Tibial artery (tissue), 4 donors: ENCODE measurements around the gene MED1.

Experiments
- DNase-seq, 2 donors: peaks; one replicate each; pipeline ENCODE4 v3.0.0-alpha.2; 2019
- H3K27ac ChIP-seq, 2 donors: fragments of 200-600 bp; sonication (generic) in 1 of 2; 1 replicate in 1 of 2; 2 replicates in 1 of 2; pipeline ENCODE4 v1.5.1; 2018 to 2019; ENCODE audit warnings: mild to moderate bottlenecking in 1 of 2
- H3K27me3 ChIP-seq, 2 donors: fragments of 200-600 bp; sonication (generic) in 1 of 2; one replicate each; pipeline versions ENCODE4 v1.5.1 to v1.6.0; 2016 to 2019
- H3K36me3 ChIP-seq, 3 donors: fragments of 200-600 bp; sonication (generic) in 2 of 3; one replicate each; pipeline ENCODE4 v1.5.1; 2016 to 2019; ENCODE audit warnings: mild to moderate bottlenecking in 2 of 3
- H3K4me1 ChIP-seq, 4 donors: fragments of 200-600 bp; sonication (generic) in 2 of 4; 1 replicate in 3 of 4; 2 replicates in 1 of 4; pipeline ENCODE4 v1.5.1; 2016 to 2019
- H3K4me3 ChIP-seq, 2 donors: fragments of 200-600 bp; sonication (generic) in 1 of 2; 1 replicate in 1 of 2; 2 replicates in 1 of 2; pipeline ENCODE4 v1.5.1; 2018 to 2019; ENCODE audit warnings: mild to moderate bottlenecking in 2 of 2
- H3K9me3 ChIP-seq, 3 donors: fragments of 200-600 bp; sonication (generic) in 1 of 3; one replicate each; pipeline ENCODE4 v1.5.1; 2016 to 2019
- intact Hi-C: fragments of 100-400 bp; cut with DNase I; formaldehyde crosslinking; loops from one replicate; pipeline ENCODE4 v1.15.0; 2023; ENCODE audit warnings: low total_unique reads
- TF ChIP-seq, protein P1 (sequence below), 2 experiments: fragments of 200-600 bp in 1 of 2; fragments of 450-650 bp in 1 of 2; IDR thresholded peaks; one replicate each; pipeline ENCODE4 v1.5.1; 2017 to 2019; ENCODE audit warnings: antibody characterized with exemption in 2 of 2, mild to moderate bottlenecking in 1 of 2, moderate library complexity in 1 of 2

The MED1 gene

DNA sequence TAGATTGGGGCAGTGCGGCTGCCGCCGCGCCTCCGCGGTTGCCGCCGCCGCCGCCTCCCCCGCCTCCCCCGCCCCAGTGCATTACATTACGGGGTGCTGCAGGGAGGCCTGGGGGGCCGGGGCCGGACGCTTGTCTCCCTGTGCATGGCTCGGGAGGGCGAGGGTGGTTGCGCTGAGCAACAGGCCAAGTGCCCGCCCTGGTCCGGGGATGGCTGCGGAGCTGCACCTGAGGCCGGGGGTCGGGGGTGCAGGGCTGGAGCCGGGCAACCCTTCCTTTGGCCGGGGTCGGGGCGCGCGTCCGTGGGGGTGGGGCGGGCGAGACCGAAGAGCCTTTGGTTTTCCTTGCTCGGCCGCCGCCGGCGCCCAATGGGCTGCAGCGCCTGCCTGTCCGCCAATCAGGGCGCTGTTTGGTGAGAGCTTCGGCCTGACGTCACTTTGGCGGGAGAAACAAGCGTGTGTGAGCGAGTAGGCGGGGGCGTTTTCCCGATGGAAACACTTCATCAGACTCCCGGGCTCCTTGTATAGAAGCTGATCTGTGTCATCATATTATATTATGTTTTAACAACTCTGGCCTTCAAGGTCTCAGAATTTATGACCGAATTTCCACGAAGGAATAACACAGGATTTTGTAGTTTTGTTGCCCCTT, 48.7 kb downstream of the MED1 start:
- Histone ChIP-seq H3K4me1 (peaks cover 0 to 35% (median 15%) of the 10 kb centered on the region in 4 donors), H3K27me3 (no peaks in the 10 kb centered on the region), H3K36me3 (peaks cover 0 to 23% (median 3%) of the 10 kb centered on the region in 3 donors), H3K27ac (peak overlapping the region; percentile 90 to 97), H3K9me3 (no peaks in the 10 kb centered on the region), H3K4me3 (peak overlapping the region; percentile 85)
- intact Hi-C loops = loop anchor here (10.0 kb wide), 2 partner anchors 52 to 148 kb away; partner anchors contain the start of gene MED1
- peak; percentile 94 for DNase-seq
- TF ChIP-seq, protein P1, sequence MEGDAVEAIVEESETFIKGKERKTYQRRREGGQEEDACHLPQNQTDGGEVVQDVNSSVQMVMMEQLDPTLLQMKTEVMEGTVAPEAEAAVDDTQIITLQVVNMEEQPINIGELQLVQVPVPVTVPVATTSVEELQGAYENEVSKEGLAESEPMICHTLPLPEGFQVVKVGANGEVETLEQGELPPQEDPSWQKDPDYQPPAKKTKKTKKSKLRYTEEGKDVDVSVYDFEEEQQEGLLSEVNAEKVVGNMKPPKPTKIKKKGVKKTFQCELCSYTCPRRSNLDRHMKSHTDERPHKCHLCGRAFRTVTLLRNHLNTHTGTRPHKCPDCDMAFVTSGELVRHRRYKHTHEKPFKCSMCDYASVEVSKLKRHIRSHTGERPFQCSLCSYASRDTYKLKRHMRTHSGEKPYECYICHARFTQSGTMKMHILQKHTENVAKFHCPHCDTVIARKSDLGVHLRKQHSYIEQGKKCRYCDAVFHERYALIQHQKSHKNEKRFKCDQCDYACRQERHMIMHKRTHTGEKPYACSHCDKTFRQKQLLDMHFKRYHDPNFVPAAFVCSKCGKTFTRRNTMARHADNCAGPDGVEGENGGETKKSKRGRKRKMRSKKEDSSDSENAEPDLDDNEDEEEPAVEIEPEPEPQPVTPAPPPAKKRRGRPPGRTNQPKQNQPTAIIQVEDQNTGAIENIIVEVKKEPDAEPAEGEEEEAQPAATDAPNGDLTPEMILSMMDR (IDR thresholded peaks at IDR 0.05) = no peak

DNA sequence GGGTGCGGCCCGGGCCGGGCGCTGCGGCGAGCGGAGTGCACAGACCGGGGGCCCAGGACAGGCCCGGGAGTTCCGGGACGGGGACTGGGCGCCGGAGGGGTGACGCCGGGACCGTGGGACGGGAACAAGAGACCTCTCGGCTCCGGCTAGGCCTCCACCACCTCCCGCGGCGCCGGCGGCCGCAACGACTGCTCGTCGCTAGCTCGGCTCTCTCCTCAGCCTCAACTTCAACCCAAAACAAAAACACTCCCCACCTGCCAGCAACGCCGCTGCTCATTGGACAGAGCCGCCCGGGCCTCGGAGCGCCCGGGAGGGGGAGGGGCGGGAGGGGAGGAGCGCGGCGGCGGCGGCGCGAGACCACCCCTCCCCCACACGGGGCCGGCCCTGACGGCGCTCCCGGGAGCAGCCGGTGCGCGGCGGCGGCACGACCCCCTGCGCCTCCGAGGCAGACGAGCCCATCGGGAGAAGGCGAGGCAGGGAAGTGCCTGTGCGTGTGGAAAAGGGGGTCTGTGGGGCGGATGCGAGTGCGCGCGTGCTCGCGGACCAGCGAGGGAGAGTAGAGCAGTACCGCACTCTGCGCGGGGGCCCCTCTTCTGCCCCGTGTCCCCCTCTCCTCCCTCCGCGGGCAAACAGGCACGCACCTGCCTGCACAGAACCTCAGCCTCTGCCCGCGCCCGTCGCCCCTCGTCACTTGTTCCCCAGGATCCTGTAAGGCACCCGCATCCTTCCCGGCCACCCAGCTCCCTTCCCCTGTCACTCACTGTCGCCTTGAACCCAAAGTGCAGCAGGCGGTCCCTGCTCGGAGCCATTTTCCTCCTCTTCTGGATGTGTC, 49.4 kb downstream of the MED1 start, which contains the start of gene FBXL20:
Gene FBXL20 (minus strand): TSS at position 215 of the 832 bp plus-strand sequence. CDS start 224 bp downstream, outside the sequence.
- no peaks in the 10 kb centered on the region for H3K9me3 ChIP-seq
- H3K36me3 ChIP-seq = peaks cover 0 to 15% (median 0%) of the 10 kb centered on the region in 3 donors
- TF ChIP-seq, protein P1 (IDR thresholded peaks at IDR 0.05) = no peak
- DNase-seq = peak; percentile 95 to 96
- peak within 1 kb of the TSS; percentile 85 for H3K4me3 ChIP-seq
- peak within 1 kb of the TSS; percentile 90 to 97 for H3K27ac ChIP-seq
- intact Hi-C loops = loop anchor here (10.0 kb wide), 2 partner anchors 53 to 147 kb away; partner anchors contain the start of gene MED1
- no peaks in the 10 kb centered on the region for H3K27me3 ChIP-seq
- H3K4me1 ChIP-seq = peaks cover 0 to 35% (median 15%) of the 10 kb centered on the region in 4 donors

DNA sequence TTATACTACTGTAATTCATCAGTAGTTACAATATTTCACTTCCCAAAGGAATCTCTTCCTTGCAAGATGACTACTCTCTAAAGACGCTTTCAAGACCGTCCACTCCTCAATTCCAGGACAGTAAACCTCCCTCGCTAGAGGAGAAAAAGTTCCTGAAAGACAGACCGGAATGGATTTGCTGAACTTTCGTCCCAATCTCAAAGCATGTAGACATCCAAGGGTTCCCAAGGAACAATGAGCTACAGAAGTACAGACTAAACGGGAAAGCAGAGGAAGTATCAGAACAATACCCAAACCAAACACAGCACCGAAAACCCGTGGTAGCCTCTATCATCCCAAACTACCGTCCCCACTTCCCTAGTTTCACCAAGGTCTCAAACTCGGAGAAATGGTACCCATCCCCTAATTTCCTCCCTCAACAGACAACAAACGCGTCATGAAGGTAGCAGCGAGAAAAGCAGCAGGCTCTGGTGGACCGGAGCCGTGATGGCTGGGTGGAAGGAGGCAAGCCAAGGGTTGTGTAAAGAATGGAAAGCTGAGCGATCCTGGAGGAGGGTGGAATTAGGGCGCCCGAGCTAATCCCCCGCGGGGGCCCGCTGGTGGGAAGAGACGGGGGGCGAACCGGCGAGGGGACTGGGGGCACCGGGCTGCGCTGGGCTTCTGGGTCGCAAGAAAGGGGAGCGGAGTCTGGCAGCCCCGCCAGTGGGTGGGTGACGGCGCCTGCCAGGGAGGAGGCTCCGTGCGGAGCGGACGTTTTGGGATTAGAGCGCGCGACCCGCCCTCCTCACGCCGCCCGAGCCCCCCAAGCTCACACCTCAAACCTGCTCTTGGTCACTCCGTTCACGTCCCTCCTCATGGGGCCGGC, 50.3 kb downstream of the MED1 start:
- Histone ChIP-seq H3K27me3 (no peaks in the 10 kb centered on the region), H3K4me3 (peak overlapping the region; percentile 85), H3K27ac (peak overlapping the region; percentile 90 to 97), H3K36me3 (peaks cover 0 to 8% (median 0%) of the 10 kb centered on the region in 3 donors), H3K4me1 (peaks cover 0 to 35% (median 16%) of the 10 kb centered on the region in 4 donors), H3K9me3 (no peaks in the 10 kb centered on the region)
- TF ChIP-seq, protein P1 (IDR thresholded peaks at IDR 0.05) = no peak
- peak; percentile 26 to 70 for DNase-seq
- intact Hi-C loops = loop anchor here (10.0 kb wide), 2 partner anchors 54 to 146 kb away; partner anchors contain the start of gene MED1

DNA sequence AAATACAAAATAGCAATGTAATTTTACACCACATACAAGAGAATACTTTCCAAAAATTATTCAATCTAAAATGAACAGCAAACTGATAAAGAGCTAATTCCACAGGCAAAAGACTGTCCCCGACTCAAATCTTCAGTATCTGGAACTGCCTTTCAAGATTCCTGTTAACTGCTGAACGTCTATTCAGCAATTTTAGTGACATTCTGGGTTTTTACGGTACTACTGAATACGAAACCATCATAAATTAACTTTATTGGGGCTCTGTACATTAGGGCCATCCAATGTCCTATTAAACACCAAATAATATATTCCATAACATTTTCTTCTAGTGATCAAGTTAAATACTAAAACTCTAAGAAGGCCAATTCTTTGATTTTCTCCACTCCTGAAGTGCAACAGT, 51.3 kb downstream of the MED1 start:
- Histone ChIP-seq H3K9me3 (no peaks in the 10 kb centered on the region), H3K4me3 (peak overlapping the region; percentile 85), H3K4me1 (peaks cover 0 to 35% (median 21%) of the 10 kb centered on the region in 4 donors), H3K36me3 (no peaks in the 10 kb centered on the region), H3K27ac (peak overlapping the region in 1 of 2 donors; percentile 97), H3K27me3 (no peaks in the 10 kb centered on the region)
- intact Hi-C loops = loop anchor here (10.0 kb wide), 2 partner anchors 55 to 145 kb away; partner anchors contain the start of gene MED1
- no peak for DNase-seq
- TF ChIP-seq, protein P1 (IDR thresholded peaks at IDR 0.05) = no peak

DNA sequence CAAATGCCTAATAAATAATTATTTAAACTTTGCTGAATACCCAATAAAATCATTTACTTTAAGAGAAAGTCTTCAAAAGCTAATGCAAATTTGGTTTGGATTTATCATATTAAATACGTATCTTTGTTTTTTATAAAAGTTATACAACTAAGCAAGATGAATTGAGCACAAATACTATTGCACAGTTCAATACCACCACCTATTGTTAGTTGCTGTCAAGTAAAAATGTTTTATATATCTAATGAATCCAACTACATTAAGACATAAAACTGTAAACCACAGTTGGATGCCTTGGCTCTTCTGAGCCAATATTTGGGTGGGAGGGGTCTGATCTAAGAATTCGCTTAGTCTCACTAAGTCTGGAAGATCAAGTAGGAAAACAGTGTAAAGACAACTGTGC, 57.3 kb downstream of the MED1 start:
- DNase-seq = no peak
- intact Hi-C loops = no loop called here
- H3K4me1 ChIP-seq = peaks cover 0 to 45% (median 8%) of the 10 kb centered on the region in 4 donors

More for the DNA sequence above, 57.3 kb downstream of the MED1 start:
- Histone ChIP-seq H3K27ac (peak overlapping the region; percentile 24 to 49), H3K9me3 (no peaks in the 10 kb centered on the region), H3K4me3 (peak overlapping the region in 1 of 2 donors; percentile 16), H3K36me3 (no peaks in the 10 kb centered on the region), H3K27me3 (no peaks in the 10 kb centered on the region)
- TF ChIP-seq, protein P1 (IDR thresholded peaks at IDR 0.05) = peak in 1 of 2 experiments; percentile 30
